Left ventricle myocardium inferior (tissue), 1 donor: Measurements from ENCODE around the gene TBCD. TPM values are rescaled to one million over a fixed set of nuclear protein-coding genes. Genes with fewer than 3 reads are reported as not detected.

Experiments
- DNase-seq: peaks from one replicate; pipeline ENCODE4 v3.0.0-alpha.2; 2020
- H3K27ac ChIP-seq: fragments of 200-600 bp; replicated peaks from 2 replicates; pipeline ENCODE4 v1.8.0; 2021
- H3K27me3 ChIP-seq: fragments of 200-600 bp; 2 replicates; pipeline ENCODE4 v1.8.0; 2021; ENCODE audit warnings: low read depth
- H3K36me3 ChIP-seq: fragments of 200-600 bp; 2 replicates; pipeline ENCODE4 v1.8.0; 2021
- H3K4me1 ChIP-seq: fragments of 200-600 bp; 2 replicates; pipeline ENCODE4 v1.8.0; 2021
- H3K4me3 ChIP-seq: fragments of 200-600 bp; 2 replicates; pipeline ENCODE4 v1.8.0; 2021; ENCODE audit warnings: mild to moderate bottlenecking, moderate library complexity
- H3K9me3 ChIP-seq: fragments of 200-600 bp; replicated peaks from 2 replicates; pipeline ENCODE4 v1.8.0; 2021
- intact Hi-C: fragments of 100-400 bp; cut with micrococcal nuclease; formaldehyde crosslinking; loops from one replicate; pipeline ENCODE4 v1.11.0; 2022
- total RNA-seq: library from RNA; stranded (reverse); fragmentation: NEBNext Ultra II Directional; extraction: Animal tissue kit (Norgen Biotek cat#: 25700); gene quantifications from one replicate; pipeline ENCODE4 v1.2.1, GENCODE V29; 2021
- TF ChIP-seq, protein P1 (sequence below): fragments of 200-600 bp; IDR thresholded peaks from 2 replicates; pipeline ENCODE4 v1.8.0; 2021; ENCODE audit warnings: antibody characterized with exemption, mild to moderate bottlenecking, borderline replicate concordance
- donor health status: DM: no; HTN: yes; CAD: no; lungs with severe emphysema.

TBCD gene
- total RNA-seq, 1 donor from 2014 or later: 48.0 TPM

DNA sequence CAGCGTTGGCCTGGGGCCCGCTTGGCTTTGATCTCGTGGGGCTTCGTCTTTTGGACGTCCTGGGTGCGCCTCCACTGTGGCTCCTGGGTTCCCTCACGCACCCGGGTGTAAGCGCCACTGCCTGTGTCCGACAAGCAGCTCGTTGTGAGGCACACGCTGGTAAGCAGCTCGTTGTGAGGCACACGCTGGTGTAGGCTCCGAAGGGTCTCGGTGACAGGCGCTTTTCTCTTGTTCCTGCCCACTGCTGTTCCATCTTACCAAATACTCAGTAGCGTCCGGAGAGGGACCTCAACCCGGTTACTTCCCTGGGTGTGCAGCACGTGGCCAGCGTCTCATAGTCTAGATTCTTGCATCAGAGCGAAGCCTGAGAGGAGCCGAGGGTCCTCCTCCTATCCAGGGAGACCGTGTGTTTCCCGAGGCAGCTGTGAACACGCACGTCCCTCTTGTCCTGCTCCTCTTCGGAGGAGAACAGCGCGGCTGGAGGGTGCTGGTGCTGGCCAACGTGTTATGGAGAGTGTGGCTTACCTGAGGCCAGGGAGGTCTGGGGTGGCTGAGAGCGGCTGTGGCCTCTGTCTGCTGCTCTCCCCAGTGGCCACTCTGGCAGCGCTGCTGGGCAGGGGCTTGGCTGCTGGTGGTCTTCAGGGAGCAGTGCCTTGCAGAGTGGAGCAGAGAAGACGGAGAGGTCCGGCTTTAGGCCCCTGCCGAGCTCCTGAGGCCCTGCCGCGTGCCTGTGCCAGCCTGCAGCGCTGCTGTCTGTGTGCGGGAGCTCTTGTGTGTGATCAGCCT lies 120.1 kb downstream of the TBCD start:
- TF ChIP-seq, protein P1, sequence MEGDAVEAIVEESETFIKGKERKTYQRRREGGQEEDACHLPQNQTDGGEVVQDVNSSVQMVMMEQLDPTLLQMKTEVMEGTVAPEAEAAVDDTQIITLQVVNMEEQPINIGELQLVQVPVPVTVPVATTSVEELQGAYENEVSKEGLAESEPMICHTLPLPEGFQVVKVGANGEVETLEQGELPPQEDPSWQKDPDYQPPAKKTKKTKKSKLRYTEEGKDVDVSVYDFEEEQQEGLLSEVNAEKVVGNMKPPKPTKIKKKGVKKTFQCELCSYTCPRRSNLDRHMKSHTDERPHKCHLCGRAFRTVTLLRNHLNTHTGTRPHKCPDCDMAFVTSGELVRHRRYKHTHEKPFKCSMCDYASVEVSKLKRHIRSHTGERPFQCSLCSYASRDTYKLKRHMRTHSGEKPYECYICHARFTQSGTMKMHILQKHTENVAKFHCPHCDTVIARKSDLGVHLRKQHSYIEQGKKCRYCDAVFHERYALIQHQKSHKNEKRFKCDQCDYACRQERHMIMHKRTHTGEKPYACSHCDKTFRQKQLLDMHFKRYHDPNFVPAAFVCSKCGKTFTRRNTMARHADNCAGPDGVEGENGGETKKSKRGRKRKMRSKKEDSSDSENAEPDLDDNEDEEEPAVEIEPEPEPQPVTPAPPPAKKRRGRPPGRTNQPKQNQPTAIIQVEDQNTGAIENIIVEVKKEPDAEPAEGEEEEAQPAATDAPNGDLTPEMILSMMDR: no peak
- Histone ChIP-seq H3K36me3 (peaks cover 28% of the 10 kb centered on the region), H3K9me3 (no peaks in the 10 kb centered on the region), H3K27ac (peak overlapping the region; percentile 84), H3K27me3 (no peaks in the 10 kb centered on the region), H3K4me3 (no peak overlapping the region), H3K4me1 (peaks cover 62% of the 10 kb centered on the region)
- intact Hi-C loops: no loop called here
- DNase-seq: no peak

DNA sequence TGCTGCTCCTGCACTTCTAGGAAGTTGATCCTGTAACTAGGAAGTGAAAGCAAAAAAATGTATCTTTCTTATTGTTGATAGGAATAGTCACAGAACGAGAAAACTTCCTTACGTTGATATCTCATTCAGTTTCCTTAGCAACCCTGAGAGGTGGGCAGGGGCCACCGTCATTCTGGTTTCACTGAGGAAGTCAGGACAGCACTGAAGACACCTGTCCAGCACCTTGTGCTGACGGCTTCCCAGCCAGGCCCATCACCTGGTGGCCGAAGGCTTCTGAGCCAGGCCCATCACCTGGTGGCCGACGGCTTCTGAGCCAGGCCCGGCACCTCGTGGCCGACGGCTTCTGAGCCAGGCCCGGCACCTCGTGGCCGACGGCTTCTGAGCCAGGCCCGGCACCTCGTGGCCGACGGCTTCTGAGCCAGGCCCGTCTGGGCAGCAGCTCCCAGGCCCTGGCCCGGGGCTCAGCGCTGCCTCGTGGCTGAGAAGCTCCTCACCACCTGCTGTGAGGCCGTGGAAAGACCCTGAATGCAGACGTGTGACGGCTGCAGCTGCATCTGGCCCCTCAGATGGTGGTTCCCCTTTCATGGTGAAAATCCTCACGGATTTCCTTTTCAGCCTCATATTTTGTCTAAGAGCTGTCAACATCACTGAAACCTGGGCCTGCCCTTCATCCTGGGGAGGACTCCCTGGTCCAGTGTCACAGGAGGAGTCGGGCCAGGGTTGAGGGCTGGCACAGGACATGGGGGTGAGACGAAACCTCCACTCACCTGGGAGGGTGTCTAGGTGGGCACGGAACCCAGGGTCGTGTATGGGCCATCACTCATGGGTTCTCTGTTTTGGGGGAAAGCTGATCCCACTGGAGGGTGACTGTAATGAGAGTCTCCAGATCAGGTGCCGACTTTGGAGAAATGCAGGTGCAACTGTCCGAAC lies 121.0 kb downstream of the TBCD start:
- peak overlapping the region; percentile 84 for H3K27ac ChIP-seq

DNA sequence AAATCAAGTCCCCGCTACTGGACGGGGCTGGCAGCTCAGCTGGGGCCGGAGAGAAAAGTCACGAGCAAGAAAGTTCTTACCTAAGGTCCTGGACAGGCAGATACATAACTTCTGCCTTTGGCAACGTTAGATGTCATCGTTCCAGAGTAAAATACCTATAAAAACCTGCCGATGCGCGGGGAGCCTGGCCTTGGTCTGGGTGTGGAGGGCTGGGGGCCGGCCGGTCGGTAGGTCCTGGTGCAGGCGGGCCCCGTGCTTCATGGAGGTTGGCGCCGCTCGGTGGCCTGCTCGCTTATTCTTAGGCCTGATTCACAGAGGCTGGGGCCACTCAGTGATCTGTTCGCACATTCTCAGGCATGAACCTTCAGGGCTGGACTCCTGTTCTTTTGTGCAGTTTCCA lies 121.7 kb downstream of the TBCD start:
- TF ChIP-seq, protein P1: no peak
- Histone ChIP-seq H3K4me1 (peaks cover 63% of the 10 kb centered on the region), H3K36me3 (peaks cover 28% of the 10 kb centered on the region), H3K9me3 (no peaks in the 10 kb centered on the region), H3K27me3 (no peaks in the 10 kb centered on the region), H3K27ac (no peak overlapping the region), H3K4me3 (no peak overlapping the region)
- no peak for DNase-seq
- intact Hi-C loops: no loop called here

More for the DNA sequence above, 121.0 kb downstream of the TBCD start:
- no peaks in the 10 kb centered on the region for H3K27me3 ChIP-seq
- H3K4me3 ChIP-seq: no peak overlapping the region
- H3K36me3 ChIP-seq: peaks cover 28% of the 10 kb centered on the region
- intact Hi-C loops: no loop called here
- TF ChIP-seq, protein P1: no peak
- peaks cover 63% of the 10 kb centered on the region for H3K4me1 ChIP-seq
- DNase-seq: no peak
- H3K9me3 ChIP-seq: no peaks in the 10 kb centered on the region

DNA sequence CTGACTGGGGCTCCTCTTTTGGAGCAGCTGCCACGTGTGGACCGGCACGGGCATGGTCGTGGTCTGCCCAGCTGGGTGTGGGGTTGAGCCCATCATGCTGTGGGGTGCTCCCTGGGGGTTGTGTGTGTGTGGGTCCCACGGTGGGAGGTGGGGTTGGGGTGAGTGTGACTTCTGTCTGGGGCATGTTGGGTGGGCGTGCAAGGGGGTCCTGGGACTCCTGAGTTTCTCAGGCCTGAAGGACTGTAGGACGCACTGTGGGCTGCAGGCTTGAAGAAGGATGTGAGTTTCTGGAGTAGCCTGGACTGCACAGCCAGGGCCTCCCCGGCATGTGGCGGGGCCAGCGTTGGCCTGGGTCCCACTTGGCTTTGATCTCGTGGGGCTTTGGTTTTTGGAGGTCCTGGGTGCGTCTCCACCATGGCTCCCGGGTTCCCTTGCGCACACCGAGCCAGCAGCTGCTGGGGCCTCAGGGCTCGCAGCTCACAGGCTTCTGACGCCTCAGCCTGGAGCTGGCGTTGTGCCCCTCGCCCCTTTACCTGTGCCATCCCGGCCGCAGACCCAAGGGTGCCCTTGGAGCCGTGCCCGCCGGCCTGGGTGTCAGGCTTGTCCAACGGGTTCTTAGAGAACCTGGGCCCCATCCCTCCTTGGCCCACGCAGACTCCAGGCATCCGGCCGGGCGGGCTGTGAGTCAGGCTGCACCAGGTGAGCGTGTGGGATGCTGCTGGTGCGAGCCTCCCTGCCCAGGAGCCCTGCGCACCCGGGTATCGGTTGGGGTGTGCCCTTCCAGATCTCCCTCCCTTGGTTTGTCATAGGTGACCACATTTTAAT lies 122.4 kb downstream of the TBCD start:
- intact Hi-C loops: no loop called here

More for the DNA sequence above, 122.4 kb downstream of the TBCD start:
- Histone ChIP-seq H3K4me1 (peaks cover 63% of the 10 kb centered on the region), H3K27ac (no peak overlapping the region), H3K36me3 (peaks cover 28% of the 10 kb centered on the region), H3K27me3 (no peaks in the 10 kb centered on the region), H3K9me3 (no peaks in the 10 kb centered on the region), H3K4me3 (no peak overlapping the region)
- DNase-seq: no peak
- TF ChIP-seq, protein P1: no peak
